ENCODE results near the gene PRXL2B. TPM values are rescaled to one million over a fixed set of nuclear protein-coding genes. Genes with fewer than 3 reads are reported as not detected.

The PRXL2B gene
- total RNA-seq, 1 donor from 2014 or later: 34.7 TPM

DNA sequence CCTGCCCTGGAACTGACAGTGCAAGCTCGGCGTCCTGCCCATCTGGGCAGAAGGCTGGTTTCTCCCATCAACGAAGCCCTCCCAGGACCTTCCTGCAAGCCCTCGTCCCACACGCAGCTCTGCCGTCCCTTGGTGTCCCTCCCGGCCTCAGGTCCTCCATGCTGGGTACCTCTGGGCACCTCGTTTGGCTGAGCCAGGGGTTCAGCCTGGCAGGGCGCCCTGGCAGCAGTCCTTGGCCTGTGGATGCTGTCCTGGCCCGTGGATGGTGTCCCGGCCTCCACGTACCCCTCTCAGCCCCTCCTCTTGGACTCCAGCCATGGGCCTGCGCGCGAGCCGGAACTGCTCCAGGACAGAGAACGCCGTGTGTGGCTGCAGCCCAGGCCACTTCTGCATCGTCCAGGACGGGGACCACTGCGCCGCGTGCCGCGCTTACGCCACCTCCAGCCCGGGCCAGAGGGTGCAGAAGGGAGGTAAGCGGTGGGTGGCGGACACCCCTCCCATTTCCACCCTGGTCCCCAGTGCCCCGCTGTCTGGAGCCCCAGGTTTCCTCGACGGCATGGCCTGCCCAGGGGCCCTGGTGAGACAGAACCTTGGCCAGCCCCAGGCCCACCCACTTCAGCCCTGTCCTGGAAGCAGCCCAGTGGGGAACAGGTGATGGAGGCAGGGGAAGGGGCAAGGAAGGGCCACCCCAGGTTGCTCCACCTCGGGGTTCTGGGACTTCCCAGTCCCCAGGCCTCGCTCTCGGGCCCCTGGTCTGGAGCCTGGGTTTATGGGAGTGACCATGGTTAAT lies 26.9 kb upstream of the PRXL2B start:
- H3K36me3 Mint-ChIP-seq: no peaks in the 10 kb centered on the region

DNA sequence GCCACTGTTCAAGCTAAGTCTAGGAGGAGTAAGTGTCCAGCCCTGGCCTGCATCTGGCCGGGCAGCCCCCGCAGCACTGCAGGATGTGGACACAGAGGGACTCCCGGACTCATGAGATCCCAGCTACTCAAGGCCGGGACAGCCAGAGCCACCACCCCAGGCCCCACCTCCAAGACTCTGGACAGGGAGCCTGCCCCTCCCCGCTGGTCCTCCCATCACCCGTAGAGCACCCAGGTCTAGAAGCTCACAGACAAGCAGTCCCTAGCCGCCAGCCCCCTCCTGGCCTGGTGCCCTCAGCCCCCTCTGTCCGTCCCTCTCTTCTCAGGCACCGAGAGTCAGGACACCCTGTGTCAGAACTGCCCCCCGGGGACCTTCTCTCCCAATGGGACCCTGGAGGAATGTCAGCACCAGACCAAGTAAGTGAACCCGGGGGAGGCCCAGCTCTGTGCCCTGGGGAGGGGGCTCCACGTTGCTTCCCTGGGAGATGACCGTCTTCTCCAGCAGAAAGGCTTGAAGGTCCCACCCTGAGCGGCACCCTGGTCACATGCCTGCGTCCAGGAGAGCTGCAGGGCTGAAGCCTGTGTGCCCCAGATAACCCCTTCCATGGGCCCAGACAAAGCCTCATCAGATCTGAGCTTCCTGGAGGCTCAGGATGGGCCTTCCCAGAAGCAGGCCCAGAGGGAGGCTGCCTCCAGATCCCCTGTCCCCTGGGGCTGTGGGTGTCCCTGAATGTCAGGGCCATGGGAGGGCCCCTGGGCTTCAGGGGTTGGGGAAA lies 26.1 kb upstream of the PRXL2B start:
- no peaks in the 10 kb centered on the region for H3K9me3 Mint-ChIP-seq
- H3K27me3 Mint-ChIP-seq (ENCODE audit: low read depth): peaks cover 7% of the 10 kb centered on the region
- no peak overlapping the region for H3K4me3 Mint-ChIP-seq
- no peak overlapping the region for H3K27ac Mint-ChIP-seq
- H3K36me3 Mint-ChIP-seq: no peaks in the 10 kb centered on the region
- TF ChIP-seq, protein P1, sequence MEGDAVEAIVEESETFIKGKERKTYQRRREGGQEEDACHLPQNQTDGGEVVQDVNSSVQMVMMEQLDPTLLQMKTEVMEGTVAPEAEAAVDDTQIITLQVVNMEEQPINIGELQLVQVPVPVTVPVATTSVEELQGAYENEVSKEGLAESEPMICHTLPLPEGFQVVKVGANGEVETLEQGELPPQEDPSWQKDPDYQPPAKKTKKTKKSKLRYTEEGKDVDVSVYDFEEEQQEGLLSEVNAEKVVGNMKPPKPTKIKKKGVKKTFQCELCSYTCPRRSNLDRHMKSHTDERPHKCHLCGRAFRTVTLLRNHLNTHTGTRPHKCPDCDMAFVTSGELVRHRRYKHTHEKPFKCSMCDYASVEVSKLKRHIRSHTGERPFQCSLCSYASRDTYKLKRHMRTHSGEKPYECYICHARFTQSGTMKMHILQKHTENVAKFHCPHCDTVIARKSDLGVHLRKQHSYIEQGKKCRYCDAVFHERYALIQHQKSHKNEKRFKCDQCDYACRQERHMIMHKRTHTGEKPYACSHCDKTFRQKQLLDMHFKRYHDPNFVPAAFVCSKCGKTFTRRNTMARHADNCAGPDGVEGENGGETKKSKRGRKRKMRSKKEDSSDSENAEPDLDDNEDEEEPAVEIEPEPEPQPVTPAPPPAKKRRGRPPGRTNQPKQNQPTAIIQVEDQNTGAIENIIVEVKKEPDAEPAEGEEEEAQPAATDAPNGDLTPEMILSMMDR (IDR thresholded peaks at IDR 0.05; ENCODE audit: unreplicated experiment): no peak
- H3K4me1 Mint-ChIP-seq: peaks cover 4% of the 10 kb centered on the region
- no peak for DNase-seq (ENCODE audit: low spot score in 2 of 2, unreplicated experiment in 2 of 2)

More for the DNA sequence above, 26.9 kb upstream of the PRXL2B start:
- Mint-ChIP-seq H3K27me3 (ENCODE audit: low read depth) (peaks cover 7% of the 10 kb centered on the region), H3K4me1 (peaks cover 4% of the 10 kb centered on the region), H3K27ac (no peak overlapping the region), H3K4me3 (no peak overlapping the region), H3K9me3 (no peaks in the 10 kb centered on the region)
- TF ChIP-seq, protein P1 (IDR thresholded peaks at IDR 0.05; ENCODE audit: unreplicated experiment): no peak
- DNase-seq (ENCODE audit: low spot score in 2 of 2, unreplicated experiment in 2 of 2): no peak

- Mint-ChIP-seq H3K27me3 (ENCODE audit: low read depth) (peaks cover 7% of the 10 kb centered on the region), H3K36me3 (no peaks in the 10 kb centered on the region), H3K9me3 (no peaks in the 10 kb centered on the region), H3K4me1 (peaks cover 1% of the 10 kb centered on the region), H3K4me3 (no peak overlapping the region), H3K27ac (no peak overlapping the region)
- DNase-seq (ENCODE audit: low spot score in 2 of 2, unreplicated experiment in 2 of 2): no peak
- TF ChIP-seq, protein P1 (IDR thresholded peaks at IDR 0.05; ENCODE audit: unreplicated experiment): no peak
Measured at GRCh38 chr1:2561446-2561845, 25.1 kb upstream of the PRXL2B start.

GRCh38 chr1:2561898-2562895 lies 24.4 kb upstream of the PRXL2B start:
- TF ChIP-seq, protein P1 (IDR thresholded peaks at IDR 0.05; ENCODE audit: unreplicated experiment): no peak
- Mint-ChIP-seq H3K27ac (no peak overlapping the region), H3K4me3 (no peak overlapping the region), H3K4me1 (no peaks in the 10 kb centered on the region), H3K9me3 (no peaks in the 10 kb centered on the region), H3K27me3 (ENCODE audit: low read depth) (peaks cover 4% of the 10 kb centered on the region), H3K36me3 (no peaks in the 10 kb centered on the region)
- DNase-seq (ENCODE audit: low spot score in 2 of 2, unreplicated experiment in 2 of 2): no peak

GRCh38 chr1:2563205-2563604 lies 23.4 kb upstream of the PRXL2B start:
- H3K27ac Mint-ChIP-seq: no peak overlapping the region
- TF ChIP-seq, protein P1 (IDR thresholded peaks at IDR 0.05; ENCODE audit: unreplicated experiment): no peak
- H3K27me3 Mint-ChIP-seq (ENCODE audit: low read depth): peaks cover 2% of the 10 kb centered on the region
- no peaks in the 10 kb centered on the region for H3K9me3 Mint-ChIP-seq
- no peak for DNase-seq (ENCODE audit: low spot score in 2 of 2, unreplicated experiment in 2 of 2)
- no peaks in the 10 kb centered on the region for H3K4me1 Mint-ChIP-seq
- H3K4me3 Mint-ChIP-seq: no peak overlapping the region
- H3K36me3 Mint-ChIP-seq: no peaks in the 10 kb centered on the region

Measured in mesothelial cell of epicardium (in vitro differentiated cells).